NCI-H226 (cell line): ENCODE measurements around the gene MACC1.
"Not testable (repeated sequence)": the region's sequence is repeated elsewhere in the genome, so short reads cannot be mapped to it uniquely, and the experiment has no call there.

Experiments
- DNase-seq: peaks from one replicate; pipeline ENCODE4 v3.0.0-alpha.2; 2015

MACC1 gene

GRCh38 chr7:20172736-20173334, 44.3 kb downstream of the MACC1 start:
- peak; percentile 54 for DNase-seq

- DNase-seq, result no peak
These were observed 46.6 kb downstream of the MACC1 start for GRCh38 chr7:20170633-20171032.

- DNase-seq, result no peak
These were observed 52.1 kb downstream of the MACC1 start for GRCh38 chr7:20165146-20165510.

DNA sequence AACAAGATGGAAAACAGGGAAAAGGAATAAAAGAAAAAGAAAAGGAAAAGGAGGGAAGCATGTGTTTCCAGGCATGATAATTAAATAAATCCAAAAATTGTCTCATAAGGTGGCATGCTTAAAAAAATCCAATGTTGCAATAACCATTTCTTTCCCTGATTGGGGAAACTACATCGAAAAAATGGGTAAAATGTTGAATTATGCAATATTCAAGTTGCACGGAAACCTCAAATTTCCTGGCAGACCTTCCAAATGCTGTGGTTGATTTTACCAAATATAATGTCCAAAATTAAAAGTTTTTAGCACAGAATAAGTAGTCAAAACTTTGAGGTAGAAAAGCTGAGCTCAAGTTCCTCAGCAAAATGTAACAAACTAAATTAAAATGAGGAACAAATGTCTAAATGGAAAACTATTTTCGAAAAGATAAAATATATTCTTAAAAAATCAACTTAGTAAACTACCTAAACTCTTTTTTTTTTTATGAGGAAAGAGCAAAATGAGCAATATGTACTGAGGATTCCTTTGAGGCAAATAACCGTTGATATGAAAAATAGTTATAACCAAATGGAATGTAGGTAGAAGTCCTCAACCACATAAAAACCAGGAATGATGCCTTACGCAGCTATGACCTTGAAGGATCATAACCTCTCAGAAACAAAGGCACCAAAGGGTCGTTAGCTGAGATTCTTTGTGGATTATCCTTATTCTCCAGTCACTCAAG, 52.6 kb downstream of the MACC1 start:
- DNase-seq, result peak; percentile 55

DNA sequence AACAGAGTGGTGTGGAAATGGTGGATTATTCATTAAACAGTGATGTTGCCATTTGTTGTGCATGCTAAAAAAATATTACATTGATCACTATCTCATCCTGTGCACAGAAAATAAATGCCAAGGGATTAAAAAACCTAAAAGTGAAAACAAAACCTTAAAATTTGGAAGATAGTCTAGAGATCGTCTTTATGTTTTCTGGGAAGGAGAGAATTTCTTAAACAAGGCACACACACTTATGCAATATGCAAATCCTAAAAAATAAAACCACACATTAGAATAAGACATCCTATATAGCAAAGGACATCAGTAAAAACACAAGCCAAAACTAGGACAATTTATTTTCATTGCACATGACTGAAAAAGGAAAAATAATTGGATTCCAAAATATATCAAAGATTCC, 54.5 kb downstream of the MACC1 start:
- no peak for DNase-seq

DNA sequence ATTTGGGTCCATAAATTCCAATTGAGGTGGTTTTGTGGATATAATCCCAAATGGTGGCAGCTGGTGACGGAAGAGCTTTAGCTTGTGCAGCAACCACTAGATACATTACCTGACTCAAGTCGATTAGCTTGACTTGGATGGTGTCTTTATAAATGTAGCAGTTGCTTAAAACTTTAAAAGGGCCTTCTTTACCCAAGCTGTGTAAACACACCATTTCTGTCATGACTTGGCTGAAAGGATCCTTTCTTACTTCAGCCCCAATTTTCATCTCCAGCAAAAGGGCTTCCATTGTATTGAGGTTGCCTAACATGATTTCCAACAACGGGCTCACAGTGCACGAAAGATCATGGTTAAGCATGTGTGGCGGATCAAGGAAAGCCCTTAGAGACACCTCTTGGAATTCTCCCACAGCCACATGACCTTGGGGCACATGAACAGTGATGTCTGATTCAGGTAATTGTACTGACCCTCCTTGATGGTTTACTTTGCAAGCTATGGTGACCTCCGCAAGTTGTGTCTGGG, 57.9 kb downstream of the MACC1 start:
- no peak for DNase-seq

DNA sequence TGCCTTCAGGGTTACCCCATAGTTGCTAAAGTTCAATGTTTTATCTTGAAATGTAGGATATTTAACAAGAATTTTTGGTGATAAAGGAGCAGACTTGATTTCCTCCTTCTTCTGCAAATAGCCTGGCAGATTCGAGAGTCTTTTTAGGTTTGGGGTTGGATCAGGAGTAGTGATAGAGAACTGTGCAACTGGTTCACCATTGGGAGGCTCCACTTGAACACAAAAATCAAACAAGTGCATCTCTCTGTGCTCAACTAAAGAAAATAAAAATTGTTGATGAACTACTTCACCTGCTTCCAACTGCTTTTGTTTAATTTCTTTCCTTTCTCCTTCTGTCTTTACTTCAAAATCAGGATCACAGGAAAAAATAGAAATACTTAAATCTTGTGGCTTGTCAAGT, 58.5 kb downstream of the MACC1 start:
- DNase-seq, result no peak

- DNase-seq, result no peak
These were observed 59.7 kb downstream of the MACC1 start for GRCh38 chr7:20157456-20157855.

DNA sequence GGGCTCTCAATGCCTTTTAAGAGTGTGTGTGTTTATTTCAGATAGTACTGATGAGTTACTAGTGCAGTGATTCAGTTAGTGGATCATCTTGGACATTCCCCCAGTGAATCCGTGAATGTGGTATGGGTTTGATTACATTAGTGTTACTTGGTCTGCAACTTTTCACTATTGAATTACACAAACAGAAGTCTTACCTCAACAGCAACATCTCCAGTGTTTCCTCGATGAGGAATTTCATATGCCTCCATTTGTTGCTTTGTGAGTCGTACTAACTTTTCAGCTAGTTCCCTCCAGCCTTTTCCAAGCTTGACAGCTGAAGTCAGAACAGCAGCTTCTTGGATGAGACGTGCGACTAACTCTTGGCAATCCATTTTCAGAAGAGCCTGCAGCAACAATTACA, 63.2 kb downstream of the MACC1 start:
- no peak for DNase-seq

DNA sequence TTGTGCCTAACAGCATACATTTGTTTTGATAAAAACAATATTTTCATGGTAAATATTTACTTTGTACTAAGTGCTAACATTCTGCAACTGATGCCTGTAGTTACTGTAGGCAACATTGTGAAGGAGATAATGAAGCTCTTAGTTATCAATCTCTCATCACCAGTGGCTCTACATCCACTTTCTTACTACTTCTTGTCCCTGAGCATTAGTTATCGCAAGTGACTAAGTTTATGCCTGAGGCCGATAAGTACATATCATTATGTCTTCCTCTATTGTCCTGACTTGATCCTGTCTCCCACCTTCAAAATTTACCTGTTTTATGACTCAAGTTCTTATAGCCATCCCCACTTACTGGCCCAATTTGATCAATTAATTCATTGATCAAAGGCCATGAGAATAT, 63.6 kb downstream of the MACC1 start:
- no peak for DNase-seq

GRCh38 chr7:20152511-20152910, 64.7 kb downstream of the MACC1 start:
- peak; percentile 51 for DNase-seq

DNA sequence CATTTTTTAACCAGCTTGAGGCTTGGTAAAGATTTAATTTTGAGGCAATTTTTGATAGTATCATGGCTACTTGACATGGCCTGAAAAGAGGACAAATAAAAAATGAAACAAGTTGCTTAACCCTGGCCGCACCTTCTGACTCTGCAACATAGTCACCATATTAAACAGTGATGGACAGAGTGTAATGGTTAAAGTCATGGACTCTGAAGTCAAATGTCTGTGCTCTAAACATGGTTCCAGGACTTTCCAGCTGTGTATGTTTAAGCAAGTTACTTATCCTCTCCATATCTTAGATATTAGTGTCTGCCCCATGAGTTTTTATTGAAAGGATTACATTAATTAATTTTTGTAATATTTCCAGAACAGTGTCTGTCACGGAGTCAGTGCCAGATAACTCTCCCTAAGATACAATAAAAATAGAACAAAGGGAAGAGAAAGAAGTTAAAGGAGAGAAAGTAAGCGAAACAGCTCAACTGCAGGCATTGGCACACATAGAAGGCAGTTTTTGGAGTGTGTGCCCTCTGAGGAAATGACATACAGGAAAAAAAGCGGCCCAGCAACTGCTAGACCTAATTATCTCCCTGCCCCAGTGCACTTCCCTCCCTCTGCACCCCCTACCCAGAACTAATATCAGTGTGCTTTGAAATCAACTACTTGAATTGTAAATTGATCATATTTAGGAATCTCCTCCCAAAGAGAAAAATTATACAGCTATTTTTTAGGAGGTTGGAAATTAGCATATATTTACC, 65.3 kb downstream of the MACC1 start:
- no peak for DNase-seq

DNA sequence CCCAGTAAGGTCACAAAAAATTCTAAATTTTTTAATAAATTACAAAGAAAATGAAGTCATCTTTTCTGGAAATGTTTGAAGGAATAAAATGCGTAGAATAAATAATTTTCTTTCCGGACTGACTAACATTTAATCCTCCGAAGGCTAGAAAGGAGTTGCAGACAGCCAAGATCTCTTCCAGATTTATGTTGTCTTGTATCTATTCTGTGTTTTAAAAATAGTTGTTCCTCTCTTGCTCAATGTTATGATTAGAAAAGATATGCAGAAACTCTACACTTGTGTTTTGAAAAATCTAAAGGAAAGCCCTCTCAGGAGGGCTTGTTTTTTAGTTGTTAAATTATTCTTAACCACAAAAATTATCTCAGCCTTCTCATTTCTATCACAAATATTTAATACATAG, 70.7 kb downstream of the MACC1 start:
- DNase-seq, result no peak

DNA sequence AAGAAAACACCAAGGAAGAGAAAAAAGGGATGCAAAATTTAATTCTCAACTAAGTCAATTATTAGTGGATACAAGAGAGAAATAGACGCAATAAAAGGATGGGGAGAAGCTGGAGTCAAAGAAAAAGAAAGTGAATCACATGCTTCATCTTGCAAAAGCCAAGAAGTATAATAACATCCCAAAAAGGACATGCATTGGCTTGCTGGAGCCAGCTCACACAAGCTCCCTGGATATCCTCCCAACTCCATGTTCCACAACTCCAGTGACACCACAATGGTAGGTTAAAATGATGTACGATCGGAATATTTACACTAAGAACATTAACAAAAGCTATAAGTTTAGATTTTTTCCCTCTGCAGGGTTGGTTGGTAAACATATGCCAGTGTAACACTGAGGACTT, 72.4 kb downstream of the MACC1 start:
- no peak for DNase-seq

- no peak for DNase-seq
These were observed 75.5 kb downstream of the MACC1 start for GRCh38 chr7:20141666-20142065.

- DNase-seq, result no peak
These were observed 76.2 kb downstream of the MACC1 start for GRCh38 chr7:20141002-20141345.

- DNase-seq, result no peak
These were observed 76.7 kb downstream of the MACC1 start for GRCh38 chr7:20140291-20141001.

- no peak for DNase-seq
These were observed 80.5 kb downstream of the MACC1 start for GRCh38 chr7:20136647-20137046.

DNA sequence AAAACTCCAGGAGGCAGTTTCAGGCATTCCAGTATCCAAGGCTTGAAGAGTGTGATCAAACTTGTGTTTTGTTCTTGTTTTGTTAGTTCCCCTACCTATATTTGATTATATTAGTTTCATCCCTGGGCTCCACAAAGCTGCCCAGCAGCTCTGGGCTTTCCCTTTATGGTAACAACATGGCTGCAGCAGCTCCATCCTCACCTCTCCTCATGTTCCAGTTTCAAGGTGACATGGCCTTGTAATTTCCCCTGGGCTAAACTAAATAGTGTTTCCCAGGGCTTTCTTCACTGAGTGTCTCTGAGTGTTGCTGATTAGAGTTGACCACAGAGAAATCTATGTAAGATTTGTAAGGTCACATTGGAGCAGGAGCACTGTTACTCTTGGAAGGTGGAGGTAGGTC, 83.4 kb downstream of the MACC1 start:
- DNase-seq, result no peak

GRCh38 chr7:20132585-20132984, 84.6 kb downstream of the MACC1 start:
- DNase-seq, result no peak

DNA sequence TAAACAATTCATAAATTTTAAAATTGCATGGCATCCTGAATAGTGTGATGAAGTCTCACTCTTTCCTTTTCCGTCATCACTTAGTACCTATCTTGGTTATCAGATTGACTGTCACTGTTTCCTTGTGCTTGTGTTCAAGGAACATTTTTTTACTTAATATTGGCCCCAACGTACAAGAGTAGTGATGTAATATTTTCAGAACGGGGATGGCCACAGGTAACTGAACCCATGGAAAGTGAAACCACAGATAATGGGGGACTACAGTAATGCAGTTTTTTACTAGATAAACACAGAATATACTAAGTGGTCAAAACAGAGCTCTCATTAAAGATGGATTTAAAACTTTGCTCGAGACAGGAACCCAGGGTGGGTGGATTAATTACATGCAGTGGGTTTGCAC, 85.4 kb downstream of the MACC1 start:
- DNase-seq, result no peak

- DNase-seq, result no peak
These were observed 87.3 kb downstream of the MACC1 start for GRCh38 chr7:20129920-20130319.

DNA sequence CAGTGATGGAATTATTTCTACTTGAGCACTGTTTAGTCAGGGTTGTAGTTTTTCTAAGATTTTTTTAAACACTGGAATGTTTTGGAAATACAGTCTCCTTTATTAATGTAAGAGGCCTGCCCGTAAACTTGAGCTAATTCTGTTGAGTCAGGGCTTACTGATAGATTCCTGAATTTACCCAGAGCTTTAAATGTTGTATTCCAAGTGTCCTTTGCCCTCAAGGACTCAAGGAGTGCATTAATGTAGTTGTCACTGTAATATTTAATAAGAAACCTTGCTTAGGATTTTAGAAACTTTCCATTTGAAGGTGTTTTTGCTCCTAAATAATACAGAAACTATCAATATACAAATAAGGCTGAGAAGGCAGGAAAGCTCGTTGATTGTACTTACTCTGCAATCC, 89.2 kb downstream of the MACC1 start:
- DNase-seq, result no peak

DNA sequence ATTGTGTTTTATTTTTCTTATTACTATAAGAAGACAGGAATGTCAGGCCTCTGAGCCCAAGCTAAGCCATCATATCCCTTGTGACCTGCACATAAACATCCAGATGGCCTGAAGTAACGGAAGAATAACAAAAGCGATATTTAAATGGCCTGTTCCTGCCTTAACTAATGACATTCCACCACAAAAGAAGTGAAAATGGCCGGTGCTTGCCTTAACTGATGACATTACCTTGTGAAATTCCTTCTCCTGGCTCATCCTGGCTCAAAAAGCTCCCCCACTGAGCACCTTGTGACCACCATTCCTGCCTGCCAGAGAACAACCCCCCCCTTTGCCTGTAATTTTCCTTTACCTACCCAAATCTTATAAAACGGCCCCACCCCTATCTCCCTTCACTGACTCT, 91.1 kb downstream of the MACC1 start:
- not testable (repeated sequence) for DNase-seq
